Measurements from ENCODE around the gene ADGRD1. TPM values are rescaled to one million over a fixed set of nuclear protein-coding genes. Genes with fewer than 3 reads are reported as not detected.
A peak's percentile ranks its signal among the peaks of the same experiment; 100 is the strongest.
"Not testable (repeated sequence)": the region's sequence is repeated elsewhere in the genome, so short reads cannot be mapped to it uniquely, and the experiment has no call there.

Gene ADGRD1
- total RNA-seq (0.94 TPM), polyA plus RNA-seq (2.1 TPM)
- long read RNA-seq, donor 1 = 0 reads
- long read RNA-seq, donor 2 = 0 reads
- long read RNA-seq, donor 3 = 0 reads
- long read RNA-seq, donor 4 = 0 reads
- long read RNA-seq, donor 5 = 0 reads
- long read RNA-seq, donor 6 = 0 reads
- long read RNA-seq, donor 7 = 0 reads
- long read RNA-seq, donor 8 = 0 reads
- long read RNA-seq, donor 9 = 0 reads
- long read RNA-seq, donor 10 = 0 reads

- H3K36me3 ChIP-seq (ENCODE audit: control insufficient read depth in 2 of 2, insufficient read depth in 2 of 2, low read length in 1 of 2) = no peaks in the 10 kb centered on the region
- WGBS = 9% methylated on average over 24 of the region's 24 CpGs
- H3K27ac ChIP-seq (ENCODE audit: low read depth in 1 of 2, low read length in 1 of 2) = no peak within 1 kb of the TSS
- peaks cover 3 to 27% of the 10 kb centered on the region in 2 donors for H3K27me3 ChIP-seq (ENCODE audit: control insufficient read depth in 2 of 2, insufficient read depth in 1 of 2, low read length in 1 of 2)
- no peak within 1 kb of the TSS for H3K4me3 ChIP-seq (ENCODE audit: low read length in 2 of 2)
- no peak for DNase-seq (ENCODE audit: low read depth in 6 of 9, low spot score in 9 of 9)
- no peaks in the 10 kb centered on the region for H3K9me3 ChIP-seq (ENCODE audit: control insufficient read depth in 2 of 2, insufficient read depth in 1 of 2, low read length in 1 of 2)
- H3K4me1 ChIP-seq (ENCODE audit: control insufficient read depth in 2 of 2, insufficient read depth in 2 of 2, low read length in 2 of 2) = no peaks in the 10 kb centered on the region
These were observed at the start of gene ADGRD1 for GRCh38 chr12:130953771-130954543. Gene ADGRD1, plus strand, starts transcription at chr12:130953907. Its CDS starts 559 bp downstream, at chr12:130954466.

- Histone ChIP-seq H3K4me1 (ENCODE audit: control insufficient read depth in 2 of 2, insufficient read depth in 2 of 2, low read length in 2 of 2) (no peaks in the 10 kb centered on the region), H3K36me3 (ENCODE audit: control insufficient read depth in 2 of 2, insufficient read depth in 2 of 2, low read length in 1 of 2) (no peaks in the 10 kb centered on the region), H3K9me3 (ENCODE audit: control insufficient read depth in 2 of 2, insufficient read depth in 1 of 2, low read length in 1 of 2) (peaks cover 0 to 2% of the 10 kb centered on the region in 2 donors), H3K4me3 (ENCODE audit: low read length in 2 of 2) (no peak overlapping the region), H3K27me3 (ENCODE audit: control insufficient read depth in 2 of 2, insufficient read depth in 1 of 2, low read length in 1 of 2) (no peaks in the 10 kb centered on the region), H3K27ac (ENCODE audit: low read depth in 1 of 2, low read length in 1 of 2) (no peak overlapping the region)
- WGBS = 94% methylated on average over 2 of the region's 2 CpGs
- DNase-seq (ENCODE audit: low read depth in 6 of 9, low spot score in 9 of 9) = no peak
These were observed 49.6 kb upstream of the ADGRD1 start for GRCh38 chr12:130904064-130904463.

- not testable (repeated sequence) for H3K36me3 ChIP-seq (ENCODE audit: control insufficient read depth in 2 of 2, insufficient read depth in 2 of 2, low read length in 1 of 2); H3K9me3 ChIP-seq (ENCODE audit: control insufficient read depth in 2 of 2, insufficient read depth in 1 of 2, low read length in 1 of 2); H3K27ac ChIP-seq (ENCODE audit: low read depth in 1 of 2, low read length in 1 of 2); H3K4me3 ChIP-seq (ENCODE audit: low read length in 2 of 2); H3K27me3 ChIP-seq (ENCODE audit: control insufficient read depth in 2 of 2, insufficient read depth in 1 of 2, low read length in 1 of 2); H3K4me1 ChIP-seq (ENCODE audit: control insufficient read depth in 2 of 2, insufficient read depth in 2 of 2, low read length in 2 of 2); DNase-seq (ENCODE audit: low read depth in 6 of 9, low spot score in 9 of 9)
- 90% methylated on average over 31 of the region's 31 CpGs for whole genome bisulfite sequencing
These were observed 48.7 kb upstream of the ADGRD1 start for GRCh38 chr12:130904936-130905455.

GRCh38 chr12:130909111-130909510, 44.6 kb upstream of the ADGRD1 start:
- Histone ChIP-seq H3K4me1 (ENCODE audit: control insufficient read depth in 2 of 2, insufficient read depth in 2 of 2, low read length in 2 of 2) (no peaks in the 10 kb centered on the region), H3K9me3 (ENCODE audit: control insufficient read depth in 2 of 2, insufficient read depth in 1 of 2, low read length in 1 of 2) (peaks cover 0 to 2% of the 10 kb centered on the region in 2 donors), H3K27ac (ENCODE audit: low read depth in 1 of 2, low read length in 1 of 2) (no peak overlapping the region), H3K27me3 (ENCODE audit: control insufficient read depth in 2 of 2, insufficient read depth in 1 of 2, low read length in 1 of 2) (peaks cover 0 to 2% of the 10 kb centered on the region in 2 donors), H3K36me3 (ENCODE audit: control insufficient read depth in 2 of 2, insufficient read depth in 2 of 2, low read length in 1 of 2) (no peaks in the 10 kb centered on the region), H3K4me3 (ENCODE audit: low read length in 2 of 2) (no peak overlapping the region)
- no peak for DNase-seq (ENCODE audit: low read depth in 6 of 9, low spot score in 9 of 9)
- WGBS = 94% methylated on average over 4 of the region's 4 CpGs

- H3K9me3 ChIP-seq (ENCODE audit: control insufficient read depth in 2 of 2, insufficient read depth in 1 of 2, low read length in 1 of 2) = peaks cover 0 to 2% of the 10 kb centered on the region in 2 donors
- no peak for DNase-seq (ENCODE audit: low read depth in 6 of 9, low spot score in 9 of 9)
- no peaks in the 10 kb centered on the region for H3K36me3 ChIP-seq (ENCODE audit: control insufficient read depth in 2 of 2, insufficient read depth in 2 of 2, low read length in 1 of 2)
- no peak overlapping the region for H3K4me3 ChIP-seq (ENCODE audit: low read length in 2 of 2)
- H3K27ac ChIP-seq (ENCODE audit: low read depth in 1 of 2, low read length in 1 of 2) = no peak overlapping the region
- H3K4me1 ChIP-seq (ENCODE audit: control insufficient read depth in 2 of 2, insufficient read depth in 2 of 2, low read length in 2 of 2) = no peaks in the 10 kb centered on the region
- peaks cover 4 to 12% of the 10 kb centered on the region in 2 donors for H3K27me3 ChIP-seq (ENCODE audit: control insufficient read depth in 2 of 2, insufficient read depth in 1 of 2, low read length in 1 of 2)
- WGBS = 53% methylated on average over 1 of the region's 1 CpG
These were observed 42.5 kb upstream of the ADGRD1 start for GRCh38 chr12:130911193-130911592.

- H3K36me3 ChIP-seq (ENCODE audit: control insufficient read depth in 2 of 2, insufficient read depth in 2 of 2, low read length in 1 of 2) = no peaks in the 10 kb centered on the region
- H3K9me3 ChIP-seq (ENCODE audit: control insufficient read depth in 2 of 2, insufficient read depth in 1 of 2, low read length in 1 of 2) = peaks cover 0 to 2% of the 10 kb centered on the region in 2 donors
- DNase-seq (ENCODE audit: low read depth in 6 of 9, low spot score in 9 of 9) = no peak
- H3K4me3 ChIP-seq (ENCODE audit: low read length in 2 of 2) = no peak overlapping the region
- no peak overlapping the region for H3K27ac ChIP-seq (ENCODE audit: low read depth in 1 of 2, low read length in 1 of 2)
- H3K4me1 ChIP-seq (ENCODE audit: control insufficient read depth in 2 of 2, insufficient read depth in 2 of 2, low read length in 2 of 2) = no peaks in the 10 kb centered on the region
- H3K27me3 ChIP-seq (ENCODE audit: control insufficient read depth in 2 of 2, insufficient read depth in 1 of 2, low read length in 1 of 2) = peaks cover 5 to 18% of the 10 kb centered on the region in 2 donors
These were observed 41.8 kb upstream of the ADGRD1 start for GRCh38 chr12:130911933-130912332.

- DNase-seq (ENCODE audit: low read depth in 6 of 9, low spot score in 9 of 9) = peak in 3 of 9 donors; percentile 2 to 36 (median 33)
These were observed 37.3 kb upstream of the ADGRD1 start for GRCh38 chr12:130916241-130916911.

GRCh38 chr12:130917607-130918006, 36.1 kb upstream of the ADGRD1 start:
- H3K27me3 ChIP-seq (ENCODE audit: control insufficient read depth in 2 of 2, insufficient read depth in 1 of 2, low read length in 1 of 2) = peaks cover 8 to 33% of the 10 kb centered on the region in 2 donors
- H3K4me3 ChIP-seq (ENCODE audit: low read length in 2 of 2) = no peak overlapping the region
- no peaks in the 10 kb centered on the region for H3K36me3 ChIP-seq (ENCODE audit: control insufficient read depth in 2 of 2, insufficient read depth in 2 of 2, low read length in 1 of 2)
- no peak overlapping the region for H3K27ac ChIP-seq (ENCODE audit: low read depth in 1 of 2, low read length in 1 of 2)
- 93% methylated on average over 13 of the region's 13 CpGs for WGBS
- no peaks in the 10 kb centered on the region for H3K4me1 ChIP-seq (ENCODE audit: control insufficient read depth in 2 of 2, insufficient read depth in 2 of 2, low read length in 2 of 2)
- H3K9me3 ChIP-seq (ENCODE audit: control insufficient read depth in 2 of 2, insufficient read depth in 1 of 2, low read length in 1 of 2) = peaks cover 0 to 1% of the 10 kb centered on the region in 2 donors
- no peak for DNase-seq (ENCODE audit: low read depth in 6 of 9, low spot score in 9 of 9)

More at GRCh38 chr12:130916241-130916911, 37.3 kb upstream of the ADGRD1 start:
- H3K27ac ChIP-seq (ENCODE audit: low read depth in 1 of 2, low read length in 1 of 2) = no peak overlapping the region
- peaks cover 0 to 1% of the 10 kb centered on the region in 2 donors for H3K9me3 ChIP-seq (ENCODE audit: control insufficient read depth in 2 of 2, insufficient read depth in 1 of 2, low read length in 1 of 2)
- H3K4me1 ChIP-seq (ENCODE audit: control insufficient read depth in 2 of 2, insufficient read depth in 2 of 2, low read length in 2 of 2) = no peaks in the 10 kb centered on the region
- H3K27me3 ChIP-seq (ENCODE audit: control insufficient read depth in 2 of 2, insufficient read depth in 1 of 2, low read length in 1 of 2) = peaks cover 8 to 33% of the 10 kb centered on the region in 2 donors
- H3K4me3 ChIP-seq (ENCODE audit: low read length in 2 of 2) = no peak overlapping the region
- H3K36me3 ChIP-seq (ENCODE audit: control insufficient read depth in 2 of 2, insufficient read depth in 2 of 2, low read length in 1 of 2) = no peaks in the 10 kb centered on the region
- 28% methylated on average over 37 of the region's 37 CpGs for WGBS

GRCh38 chr12:130919086-130919485, 34.6 kb upstream of the ADGRD1 start:
- 50% methylated on average over 1 of the region's 1 CpG for WGBS
- DNase-seq (ENCODE audit: low read depth in 6 of 9, low spot score in 9 of 9) = no peak
- H3K36me3 ChIP-seq (ENCODE audit: control insufficient read depth in 2 of 2, insufficient read depth in 2 of 2, low read length in 1 of 2) = no peaks in the 10 kb centered on the region
- no peaks in the 10 kb centered on the region for H3K4me1 ChIP-seq (ENCODE audit: control insufficient read depth in 2 of 2, insufficient read depth in 2 of 2, low read length in 2 of 2)
- H3K4me3 ChIP-seq (ENCODE audit: low read length in 2 of 2) = no peak overlapping the region
- H3K9me3 ChIP-seq (ENCODE audit: control insufficient read depth in 2 of 2, insufficient read depth in 1 of 2, low read length in 1 of 2) = peaks cover 0 to 1% of the 10 kb centered on the region in 2 donors
- H3K27me3 ChIP-seq (ENCODE audit: control insufficient read depth in 2 of 2, insufficient read depth in 1 of 2, low read length in 1 of 2) = peaks cover 8 to 32% of the 10 kb centered on the region in 2 donors
- H3K27ac ChIP-seq (ENCODE audit: low read depth in 1 of 2, low read length in 1 of 2) = no peak overlapping the region
